OCI-LY7 (cell line): ENCODE results near the gene EIF4E2.

ENCODE experiments used
- CTCF ChIP-seq: fragments of 200-600 bp; sonication (generic); conservative IDR thresholded peaks from 2 replicates; pipeline ENCODE4 v1.5.1; 2014; ENCODE audit warnings: mild to moderate bottlenecking, antibody characterized with exemption, low read length, moderate library complexity, mixed read lengths
- EZH2phosphoT487 ChIP-seq: fragments of 200-600 bp; sonication (generic); IDR thresholded peaks from 2 replicates; pipeline ENCODE4 v1.6.1; 2018; ENCODE audit warnings: low read depth, borderline replicate concordance, mild to moderate bottlenecking, mixed run types, antibody characterized with exemption, low read length, moderate library complexity, mixed read lengths

- TF ChIP-seq CTCF: no peak
- no peak for TF ChIP-seq EZH2phosphoT487
These were observed 2.5 kb upstream of the EIF4E2 start for GRCh38 chr2:232547991-232548390.
